NCI-H2107 (cell line): ENCODE results near the gene ZSWIM5.
"Not testable (repeated sequence)": the region's sequence is repeated elsewhere in the genome, so short reads cannot be mapped to it uniquely, and the experiment has no call there.

Experiments used
- DNase-seq: peaks from one replicate; lab custom pipeline; 2025; lab: John Stamatoyannopoulos, UW

The ZSWIM5 gene

DNA sequence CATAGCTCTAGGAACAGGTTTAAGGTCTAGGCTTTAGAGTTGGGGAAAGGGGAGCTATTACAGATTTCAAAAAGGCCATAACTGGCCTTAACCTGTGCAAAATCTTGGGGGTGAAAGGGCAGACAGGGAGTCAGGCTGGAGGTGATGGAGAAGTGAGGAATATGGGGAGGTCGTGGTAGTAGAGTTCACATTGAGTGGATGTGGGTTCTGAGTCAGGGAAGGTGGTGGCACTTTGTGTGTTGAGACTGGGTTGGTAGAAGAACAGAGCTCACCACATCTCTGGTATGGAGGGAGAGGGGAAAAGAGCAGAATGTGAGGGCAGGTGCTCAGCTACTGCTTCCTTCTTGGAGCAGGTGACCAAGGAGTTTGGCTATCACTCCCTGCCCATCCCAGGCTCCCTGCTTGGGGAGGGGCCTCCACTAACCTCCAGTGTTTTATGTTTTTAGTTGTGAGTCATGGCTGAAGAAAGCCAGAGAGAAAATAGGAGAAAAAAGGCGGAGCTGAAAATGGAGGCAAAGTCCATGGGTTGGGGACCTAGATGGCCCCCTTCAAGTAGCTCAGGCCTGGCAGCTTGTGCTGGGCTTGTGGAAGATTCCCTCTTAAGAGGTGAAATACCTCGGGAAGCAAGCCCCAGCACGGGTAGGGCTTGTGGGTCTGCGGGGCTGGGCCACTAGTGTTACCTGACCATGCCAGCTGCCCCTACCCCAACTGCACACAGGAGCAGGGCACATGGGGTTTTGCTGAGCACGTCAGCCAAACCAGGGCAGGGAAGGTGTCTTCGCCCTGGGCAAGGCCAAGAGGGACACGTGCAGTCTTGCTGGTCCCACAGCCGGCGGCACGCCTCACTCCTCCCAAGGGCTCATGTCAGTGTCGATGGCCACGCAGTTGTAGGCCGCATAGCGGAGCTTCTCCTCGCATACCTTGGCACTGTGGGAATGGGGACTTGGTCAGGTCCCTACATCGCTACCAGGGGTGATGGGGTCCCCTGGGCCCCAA is 203.5 kb downstream of the ZSWIM5 start:
- no peak for DNase-seq

DNA sequence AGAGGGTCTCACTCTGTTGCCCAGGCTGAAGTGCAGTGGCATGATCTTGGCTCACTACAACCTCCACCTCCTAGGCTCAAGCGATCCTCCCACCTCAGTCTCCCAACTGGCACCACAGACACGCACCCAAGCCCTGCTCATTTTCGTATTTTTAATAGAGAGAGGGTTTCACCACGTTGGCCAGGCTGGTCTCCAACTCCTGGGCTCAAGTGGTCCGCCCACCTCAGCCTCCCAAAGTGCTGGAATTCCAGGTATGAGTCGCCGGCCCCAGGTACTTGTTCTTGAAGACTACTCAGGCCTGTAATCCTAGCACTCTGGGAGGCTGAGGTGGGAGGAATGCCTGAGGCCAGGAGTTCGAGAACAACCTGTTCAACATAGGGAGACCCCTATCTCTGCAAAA is 204.8 kb downstream of the ZSWIM5 start:
- not testable (repeated sequence) for DNase-seq

DNA sequence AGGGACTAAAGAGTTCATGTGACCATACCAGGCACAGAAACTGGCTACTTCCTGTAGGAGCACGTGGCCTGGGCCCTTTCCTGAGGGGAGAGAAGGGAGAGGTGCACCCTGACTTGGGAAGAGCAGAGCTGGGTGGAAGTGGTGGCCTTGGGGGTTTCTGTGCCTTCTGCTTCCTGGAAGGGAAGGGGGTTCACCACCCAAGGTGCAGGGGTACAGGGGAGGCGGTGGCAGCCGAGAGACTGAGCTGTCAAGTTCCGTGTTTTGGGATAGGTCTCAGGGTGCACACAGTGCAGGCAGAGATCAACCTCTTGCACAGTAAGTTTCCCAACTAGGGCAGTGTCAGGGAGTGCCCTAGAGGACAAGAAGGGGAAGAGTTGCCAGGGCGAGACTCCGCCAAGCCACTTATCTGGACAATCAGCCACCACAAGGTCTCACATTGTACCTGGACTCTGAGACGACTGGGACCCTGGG is 205.4 kb downstream of the ZSWIM5 start:
- no peak for DNase-seq

DNA sequence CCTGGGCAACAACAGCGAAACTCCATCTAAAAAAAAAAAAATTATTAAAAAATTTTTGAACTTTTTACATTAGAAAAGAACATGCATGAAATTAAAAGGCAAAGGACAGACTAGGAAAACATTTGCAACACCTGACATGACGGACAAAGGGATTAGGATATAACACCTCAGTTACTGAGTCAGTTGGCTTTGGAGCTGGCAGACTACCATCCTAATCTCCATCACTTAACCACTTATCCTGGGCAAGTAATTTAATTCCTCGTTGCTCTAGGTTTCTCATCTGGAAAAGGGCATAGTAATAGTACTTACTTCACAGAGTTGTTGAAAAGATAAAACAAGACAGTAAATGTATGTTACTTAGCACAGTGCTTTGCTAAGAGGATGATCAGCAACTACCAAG is 207.2 kb downstream of the ZSWIM5 start:
- DNase-seq: no peak

DNA sequence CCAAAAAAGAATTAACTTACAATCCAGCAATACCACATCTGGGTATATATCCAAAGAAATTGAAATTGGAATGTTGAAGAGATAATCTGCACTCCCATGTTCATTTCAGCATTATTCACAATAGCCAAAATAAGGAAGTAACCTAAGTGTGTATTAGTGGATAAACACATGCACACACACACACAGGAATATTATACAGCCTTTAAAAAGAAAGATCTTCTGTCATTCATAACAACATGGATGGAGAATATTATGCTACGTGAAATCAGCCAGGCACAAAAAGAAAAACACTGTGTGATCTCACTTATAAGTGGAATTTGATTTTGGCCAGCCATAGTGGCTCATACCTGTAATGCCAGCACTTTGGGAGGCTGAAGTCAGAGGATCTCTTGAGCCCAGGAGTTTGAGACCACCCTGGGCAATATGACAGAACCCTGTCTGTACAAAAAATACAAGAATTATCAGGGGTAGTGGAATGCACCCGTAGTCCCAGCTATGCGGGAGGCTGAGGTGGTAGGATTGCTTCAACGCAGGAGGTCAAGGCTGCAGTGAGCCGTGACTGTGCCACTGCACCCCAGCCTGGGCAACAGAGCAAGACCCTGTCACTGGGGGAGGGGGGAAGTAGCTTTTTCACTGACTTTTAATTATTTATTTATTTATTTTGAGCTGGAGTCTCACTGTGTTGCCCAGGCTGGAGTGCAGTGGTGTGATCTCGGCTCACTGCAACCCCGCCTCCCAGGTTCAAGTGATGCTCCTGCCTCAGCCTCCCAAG is 210.8 kb downstream of the ZSWIM5 start:
- DNase-seq: no peak

DNA sequence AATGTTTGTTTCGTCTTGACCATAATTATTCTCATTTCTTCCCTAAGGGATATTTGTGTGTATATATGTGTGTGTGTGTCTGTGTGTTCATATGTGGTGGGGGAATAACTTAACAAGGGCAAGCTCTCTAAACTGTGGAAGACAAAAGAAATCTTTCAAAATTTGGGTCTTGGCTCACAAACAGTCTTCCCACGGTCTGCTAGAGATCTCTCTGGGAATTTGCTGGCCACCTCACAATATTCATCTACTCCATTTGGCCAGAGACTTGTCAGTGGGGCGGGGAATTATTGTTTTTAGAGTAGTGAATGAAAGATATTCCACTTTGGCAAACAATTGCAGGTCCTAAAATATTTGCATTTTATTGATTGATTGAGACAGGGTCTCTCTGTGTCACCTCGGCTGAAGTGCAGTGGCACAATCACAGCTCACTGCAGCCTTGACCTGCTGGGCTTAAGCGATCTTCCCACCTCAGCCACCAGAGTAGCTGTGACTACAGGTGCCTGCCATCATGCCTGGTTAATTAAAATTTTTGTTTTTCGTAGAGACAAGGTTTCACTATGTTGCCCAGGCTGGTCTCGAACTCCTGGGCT is 212.0 kb downstream of the ZSWIM5 start:
- no peak for DNase-seq

DNA sequence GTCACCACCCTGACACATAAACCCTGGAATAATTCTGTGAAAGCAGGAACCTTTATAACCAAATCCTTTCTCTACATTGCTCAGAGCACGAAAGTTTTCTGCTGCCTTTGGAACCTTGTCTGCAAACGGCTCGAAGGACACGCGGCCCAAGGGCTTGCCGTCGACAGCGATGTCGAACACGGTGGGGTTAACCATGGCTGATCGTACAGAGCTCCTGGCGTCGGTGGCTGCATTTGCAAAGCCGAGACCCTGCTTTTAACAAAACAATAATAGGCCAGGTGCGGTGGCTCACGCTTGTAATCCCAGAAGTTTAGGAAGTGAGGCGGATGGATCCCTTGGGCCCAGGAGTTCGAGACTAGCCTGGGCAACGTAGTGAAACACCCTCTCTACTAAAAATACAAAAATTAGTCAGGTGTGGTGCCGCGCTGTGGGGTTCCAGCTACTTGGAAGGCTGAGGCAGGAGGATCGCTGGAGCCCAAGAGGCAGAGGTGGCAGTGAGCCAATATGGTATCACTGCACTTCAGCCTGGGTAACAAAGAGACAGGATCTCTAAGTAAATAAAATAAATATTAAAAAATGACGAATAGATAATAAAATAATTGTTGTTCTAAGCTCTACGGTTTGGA is 217.8 kb downstream of the ZSWIM5 start:
- no peak for DNase-seq

DNA sequence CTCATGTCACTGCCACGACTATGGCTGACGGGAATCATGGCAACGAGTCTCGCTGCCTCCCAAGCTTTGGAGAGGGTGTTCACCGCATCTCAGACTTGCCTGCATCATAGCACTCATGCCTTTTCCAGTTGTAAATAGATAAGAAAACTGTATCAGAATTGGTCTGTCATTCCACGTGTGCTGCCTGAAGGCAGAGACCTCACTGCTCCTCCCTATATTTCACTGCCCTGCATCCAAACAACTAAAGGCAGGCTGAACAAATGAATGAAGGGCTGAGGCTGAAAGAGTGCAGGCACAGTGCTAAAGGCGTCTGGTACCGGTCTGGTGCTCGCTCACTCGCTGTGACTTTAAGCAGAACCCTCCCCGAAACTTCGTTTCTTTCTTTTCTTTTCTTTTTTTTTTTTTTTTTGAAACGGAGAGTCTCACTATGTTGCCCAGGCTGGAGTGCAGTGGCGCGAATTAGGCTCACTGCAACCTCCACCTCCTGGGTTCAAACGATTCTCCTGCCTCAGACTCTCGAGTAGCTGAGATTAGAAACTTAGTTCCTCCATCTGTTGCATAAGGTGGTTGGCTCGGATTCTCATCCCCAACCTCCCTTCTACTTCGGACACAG is 220.6 kb downstream of the ZSWIM5 start:
- DNase-seq: no peak

DNA sequence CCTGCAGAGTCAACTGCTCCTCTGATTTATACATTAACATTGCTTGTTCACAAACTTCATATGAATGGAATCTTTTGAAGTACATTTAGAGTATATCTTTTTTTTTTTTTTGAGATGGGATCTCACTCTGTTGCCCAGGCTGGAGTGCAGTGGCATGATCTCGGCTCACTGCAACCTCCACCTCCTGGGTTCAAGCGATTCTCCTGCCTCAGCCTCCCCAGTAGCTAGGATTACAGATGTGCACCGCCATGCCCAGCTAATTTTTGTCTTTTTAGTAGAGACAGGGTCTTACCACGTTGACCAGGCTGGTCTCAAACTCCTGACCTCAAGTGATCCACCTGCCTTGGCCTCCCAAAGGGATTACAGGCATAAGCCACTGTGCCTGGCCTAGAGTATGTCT is 229.0 kb downstream of the ZSWIM5 start:
- DNase-seq: not testable (repeated sequence)

DNA sequence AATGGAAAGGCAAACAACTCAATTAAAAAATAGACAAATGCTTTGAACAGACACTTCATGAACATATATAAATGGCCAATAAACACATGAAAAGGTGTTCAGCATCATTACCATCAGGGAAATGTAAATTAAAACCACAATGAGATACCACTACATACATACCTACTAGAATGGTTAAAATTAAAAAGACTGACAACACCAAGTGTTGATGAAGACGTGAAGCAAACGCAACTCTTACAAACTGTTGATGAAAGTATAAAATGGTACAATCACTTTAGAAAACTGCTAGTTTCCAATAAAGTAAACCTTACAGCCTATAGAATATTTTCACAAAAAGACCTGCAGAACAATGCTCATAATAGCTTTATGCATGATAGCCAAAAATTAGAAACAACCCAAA is 230.2 kb downstream of the ZSWIM5 start:
- no peak for DNase-seq

DNA sequence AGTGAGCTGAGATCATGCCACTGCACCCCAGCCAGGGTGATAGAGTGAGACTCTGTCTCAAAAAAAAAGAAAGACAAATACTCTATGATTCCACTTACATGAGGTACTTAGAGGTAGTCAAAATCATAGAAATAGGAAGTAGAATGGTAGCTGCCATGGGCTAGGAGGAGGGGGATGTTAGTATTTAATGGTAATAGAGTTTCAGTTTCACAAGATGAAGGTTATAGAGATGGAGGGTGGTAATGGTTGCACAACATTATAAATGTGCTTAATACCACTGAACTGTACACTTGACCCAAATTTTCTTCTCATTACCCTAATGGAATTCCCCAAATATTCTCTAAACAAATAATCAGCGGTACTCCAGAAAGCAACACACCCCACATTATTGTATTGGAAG is 232.8 kb downstream of the ZSWIM5 start:
- DNase-seq: no peak

DNA sequence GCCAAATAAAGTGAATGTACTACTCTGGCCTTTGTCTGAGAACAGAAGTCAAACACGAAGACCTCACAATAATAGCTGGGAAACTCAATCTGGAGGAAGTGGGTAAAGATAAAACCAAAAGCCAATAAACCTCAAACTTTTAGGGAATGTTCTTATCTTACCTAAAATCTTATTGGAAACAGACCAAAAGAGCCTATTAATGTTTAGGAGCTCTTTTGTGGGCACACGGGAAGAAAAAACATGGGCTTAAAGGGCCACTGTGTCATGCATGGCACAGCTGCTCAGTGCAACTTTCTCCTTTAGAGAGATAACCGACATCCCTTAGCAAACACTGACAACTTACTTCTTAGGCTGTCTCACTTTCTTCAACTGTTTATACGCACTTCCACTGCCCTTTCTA is 236.1 kb downstream of the ZSWIM5 start:
- DNase-seq: no peak
